ENCODE measurements around the gene LEAP2. TPM values are rescaled to one million over a fixed set of nuclear protein-coding genes. Genes with fewer than 3 reads are reported as not detected.

LEAP2 gene
- total RNA-seq, 2 experiments from 2014 or later: 2.5 to 3.1 TPM

- Mint-ChIP-seq H3K4me3 (peak within 1 kb of the TSS; percentile 70), H3K27ac (no peak within 1 kb of the TSS), H3K4me1 (peaks cover 2% of the 10 kb centered on the region), H3K9me3 (ENCODE audit: low read depth) (no peaks in the 10 kb centered on the region), H3K27me3 (peaks cover 35% of the 10 kb centered on the region), H3K36me3 (ENCODE audit: low read depth) (no peaks in the 10 kb centered on the region)
- ChIA-PET POLR2A (interaction anchor here (0.5 kb wide), 1 partner anchor 238 kb away, joined by 10 read pairs; no protein-coding TSS in a partner anchor), CTCF (interaction anchor here (0.5 to 5.3 kb wide), 12 partner anchors 11 to 916 kb away, joined by 3 to 50 read pairs (median 4); partner anchors contain the start of genes GDF9 and UQCRQ)
- DNase-seq (peak; percentile 53), ATAC-seq (peak; percentile 35)
- intact Hi-C loops (cut with DNase I, micrococcal nuclease): loop anchor here (1.0 kb wide), 2 partner anchors 36 to 53 kb away; partner anchors contain the start of genes GDF9 (in 2 of the 2) and UQCRQ (in 2 of the 2)
These were observed 42.9 kb upstream of the LEAP2 start, which contains the start of gene SHROOM1 for GRCh38 chr5:132830436-132831094. Gene SHROOM1 (minus strand): TSS chr5:132830647. CDS start chr5:132826140, 4,507 bp downstream.

- Mint-ChIP-seq H3K36me3 (ENCODE audit: low read depth) (no peaks in the 10 kb centered on the region), H3K27ac (no peak overlapping the region), H3K4me3 (peak overlapping the region; percentile 61), H3K9me3 (ENCODE audit: low read depth) (no peaks in the 10 kb centered on the region), H3K4me1 (peaks cover 2% of the 10 kb centered on the region), H3K27me3 (peaks cover 32% of the 10 kb centered on the region)
- DNase-seq (no peak), ATAC-seq (no peak)
- intact Hi-C loops (cut with DNase I, micrococcal nuclease): no loop called here
- ChIA-PET POLR2A (no interaction called here), CTCF (interaction anchor here (0.6 to 5.3 kb wide), 7 partner anchors 12 to 417 kb away, joined by 3 to 50 read pairs (median 3); no protein-coding TSS in a partner anchor)
These were observed 42.2 kb upstream of the LEAP2 start for GRCh38 chr5:132831095-132831860.

DNA sequence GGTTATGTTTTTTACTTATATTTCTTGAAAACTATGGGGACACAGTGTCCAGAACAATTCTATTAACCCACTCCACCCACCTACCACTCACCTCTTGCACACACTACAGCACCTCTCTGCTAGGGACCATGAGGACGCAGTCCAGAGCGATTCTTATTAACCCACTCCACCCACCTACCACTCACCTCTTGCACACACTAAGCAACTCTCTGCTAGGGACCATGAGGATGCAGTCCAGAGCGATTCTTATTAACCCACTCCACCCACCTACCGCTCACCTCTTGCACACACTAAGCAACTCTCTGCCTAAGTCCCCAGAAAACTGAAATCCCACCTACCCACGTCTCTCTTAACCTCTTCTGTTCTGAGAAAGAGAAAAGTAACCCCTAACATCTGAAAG is 40.9 kb upstream of the LEAP2 start:
- H3K4me1 Mint-ChIP-seq: peaks cover 2% of the 10 kb centered on the region
- POLR2A ChIA-PET: interaction anchor here (0.7 kb wide), 1 partner anchor 219 kb away, joined by 3 read pairs; the partner anchor contains the start of gene HSPA4
- no peaks in the 10 kb centered on the region for H3K36me3 Mint-ChIP-seq (ENCODE audit: low read depth)
- H3K9me3 Mint-ChIP-seq (ENCODE audit: low read depth): no peaks in the 10 kb centered on the region
- H3K27ac Mint-ChIP-seq: no peak overlapping the region
- ATAC-seq (no peak), DNase-seq (no peak)
- peaks cover 19% of the 10 kb centered on the region for H3K27me3 Mint-ChIP-seq
- intact Hi-C loops (cut with DNase I, micrococcal nuclease): no loop called here
- CTCF ChIA-PET: interaction anchor here (1.3 to 1.6 kb wide), 2 partner anchors 12 to 22 kb away, joined by 5 to 6 read pairs; no protein-coding TSS in a partner anchor
- H3K4me3 Mint-ChIP-seq: no peak overlapping the region

DNA sequence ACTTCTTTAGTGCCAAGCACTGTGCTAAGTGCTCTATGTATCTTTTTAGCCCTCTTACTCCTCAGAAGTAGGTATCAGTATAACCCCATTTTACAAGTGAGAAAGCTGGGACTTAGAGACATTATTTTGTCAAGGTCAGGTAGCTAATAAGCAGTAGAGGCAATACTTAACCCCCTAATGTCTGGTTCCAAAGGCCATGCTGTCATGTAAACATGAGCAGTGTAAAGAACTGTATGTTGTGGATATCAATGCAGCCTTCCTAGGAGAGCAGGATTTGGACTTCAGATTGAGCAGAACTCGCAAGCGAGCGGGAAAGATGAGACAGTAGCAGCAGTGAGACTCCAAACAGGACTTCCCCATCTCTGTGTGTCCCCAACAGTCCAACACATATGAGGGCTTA is 39.4 kb upstream of the LEAP2 start:
- POLR2A ChIA-PET: no interaction called here
- ATAC-seq: no peak
- no peaks in the 10 kb centered on the region for H3K9me3 Mint-ChIP-seq (ENCODE audit: low read depth)
- no peaks in the 10 kb centered on the region for H3K36me3 Mint-ChIP-seq (ENCODE audit: low read depth)
- CTCF ChIA-PET: interaction anchor here (0.6 to 2.5 kb wide), 9 partner anchors 8 to 237 kb away, joined by 3 to 7 read pairs (median 3); no protein-coding TSS in a partner anchor
- DNase-seq: no peak
- peaks cover 2% of the 10 kb centered on the region for H3K4me1 Mint-ChIP-seq
- intact Hi-C loops (cut with DNase I, micrococcal nuclease): no loop called here
- no peak overlapping the region for H3K27ac Mint-ChIP-seq
- H3K4me3 Mint-ChIP-seq: no peak overlapping the region
- H3K27me3 Mint-ChIP-seq: peaks cover 14% of the 10 kb centered on the region

GRCh38 chr5:132836852-132837251 is 36.6 kb upstream of the LEAP2 start:
- no peaks in the 10 kb centered on the region for H3K9me3 Mint-ChIP-seq (ENCODE audit: low read depth)
- no peaks in the 10 kb centered on the region for H3K4me1 Mint-ChIP-seq
- POLR2A ChIA-PET: no interaction called here
- no peak for ATAC-seq
- H3K36me3 Mint-ChIP-seq (ENCODE audit: low read depth): no peaks in the 10 kb centered on the region
- DNase-seq: no peak
- CTCF ChIA-PET: interaction anchor here (0.6 to 1.0 kb wide), 2 partner anchors 17 to 505 kb away, joined by 3 to 4 read pairs; no protein-coding TSS in a partner anchor
- H3K27me3 Mint-ChIP-seq: peaks cover 3% of the 10 kb centered on the region
- intact Hi-C loops (cut with DNase I, micrococcal nuclease): no loop called here
- no peak overlapping the region for H3K4me3 Mint-ChIP-seq
- H3K27ac Mint-ChIP-seq: no peak overlapping the region

DNA sequence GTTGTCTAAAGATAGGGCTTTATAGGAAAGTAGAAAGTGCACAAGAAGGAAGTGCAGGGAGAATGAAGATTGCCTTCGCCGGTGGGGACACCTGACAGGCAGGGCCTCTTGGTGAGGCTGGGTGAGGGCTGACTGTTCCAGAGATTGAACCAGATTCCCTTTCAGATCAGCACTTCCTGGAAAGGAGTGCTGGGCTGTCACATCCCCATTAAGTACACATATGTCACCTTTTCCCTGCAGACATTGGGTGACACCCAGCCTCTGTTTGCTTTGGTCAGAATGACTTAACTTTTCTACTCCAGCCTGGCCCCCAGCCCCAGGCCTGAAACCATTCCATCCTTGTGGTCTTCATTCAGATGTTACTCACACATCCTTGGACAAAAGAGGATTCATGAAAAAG is 35.6 kb upstream of the LEAP2 start:
- Mint-ChIP-seq H3K27ac (no peak overlapping the region), H3K9me3 (ENCODE audit: low read depth) (no peaks in the 10 kb centered on the region), H3K36me3 (ENCODE audit: low read depth) (no peaks in the 10 kb centered on the region), H3K4me3 (no peak overlapping the region), H3K27me3 (no peaks in the 10 kb centered on the region), H3K4me1 (no peaks in the 10 kb centered on the region)
- DNase-seq: no peak
- intact Hi-C loops (cut with DNase I, micrococcal nuclease): no loop called here
- POLR2A ChIA-PET: no interaction called here
- no peak for ATAC-seq
- CTCF ChIA-PET: interaction anchor here (1.2 to 1.5 kb wide), 2 partner anchors 10 to 13 kb away, joined by 3 read pairs; no protein-coding TSS in a partner anchor

DNA sequence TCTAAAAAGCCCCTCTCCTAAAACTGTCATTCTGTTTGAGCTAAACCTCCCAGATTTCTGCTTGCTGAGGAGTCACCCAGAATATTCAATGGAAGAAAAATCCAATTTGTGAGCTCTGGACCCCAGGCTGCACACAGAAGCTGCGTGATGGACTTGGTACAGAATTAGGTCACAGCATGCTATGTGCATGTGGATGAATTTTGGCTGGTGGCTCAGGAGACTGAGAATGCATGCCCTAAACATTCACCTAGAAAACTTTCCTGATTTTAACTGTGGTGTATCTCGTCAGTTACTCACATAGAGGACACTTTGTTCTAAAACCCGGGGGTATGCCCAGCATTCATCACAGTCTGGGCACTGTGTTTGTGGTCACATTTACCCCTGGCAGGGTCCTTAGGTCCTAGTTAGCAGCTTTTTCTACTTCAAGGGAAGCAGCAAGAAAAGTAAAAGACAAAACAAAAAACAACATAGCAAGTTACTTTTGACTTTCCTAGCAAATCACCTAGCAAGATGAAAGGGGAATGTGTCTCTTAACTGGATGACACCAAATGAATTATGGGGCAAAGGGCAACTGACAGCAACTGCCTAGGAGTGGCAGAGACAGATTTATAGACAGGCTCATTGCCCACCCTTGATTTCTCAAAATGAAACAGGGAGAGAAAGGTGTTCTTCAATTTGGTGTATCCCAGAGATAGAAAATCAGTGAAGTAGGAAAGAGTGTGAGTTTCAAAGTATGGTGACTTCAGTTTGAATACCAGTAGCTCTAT is 34.8 kb upstream of the LEAP2 start:
- H3K27me3 Mint-ChIP-seq: no peaks in the 10 kb centered on the region
- ATAC-seq: no peak
- intact Hi-C loops (cut with DNase I, micrococcal nuclease): no loop called here
- no peak for DNase-seq
- no peak overlapping the region for H3K4me3 Mint-ChIP-seq
- no peak overlapping the region for H3K27ac Mint-ChIP-seq
- H3K9me3 Mint-ChIP-seq (ENCODE audit: low read depth): no peaks in the 10 kb centered on the region
- no peaks in the 10 kb centered on the region for H3K4me1 Mint-ChIP-seq
- ChIA-PET POLR2A (no interaction called here), CTCF (interaction anchor here (0.5 to 1.5 kb wide), 4 partner anchors 11 to 81 kb away, joined by 3 to 5 read pairs (median 3); no protein-coding TSS in a partner anchor)
- H3K36me3 Mint-ChIP-seq (ENCODE audit: low read depth): no peaks in the 10 kb centered on the region

- CTCF ChIA-PET: interaction anchor here (0.7 to 1.5 kb wide), 2 partner anchors 12 to 24 kb away, joined by 3 read pairs; no protein-coding TSS in a partner anchor
These were observed 33.8 kb upstream of the LEAP2 start for GRCh38 chr5:132839426-132840301.

GRCh38 chr5:132840313-132840712 is 33.2 kb upstream of the LEAP2 start:
- no peaks in the 10 kb centered on the region for H3K4me1 Mint-ChIP-seq
- POLR2A ChIA-PET: no interaction called here
- no peaks in the 10 kb centered on the region for H3K9me3 Mint-ChIP-seq (ENCODE audit: low read depth)
- no peaks in the 10 kb centered on the region for H3K36me3 Mint-ChIP-seq (ENCODE audit: low read depth)
- ATAC-seq: no peak
- DNase-seq: no peak
- intact Hi-C loops (cut with DNase I, micrococcal nuclease): no loop called here
- CTCF ChIA-PET: no interaction called here
- no peak overlapping the region for H3K4me3 Mint-ChIP-seq
- H3K27ac Mint-ChIP-seq: no peak overlapping the region
- no peaks in the 10 kb centered on the region for H3K27me3 Mint-ChIP-seq

More at GRCh38 chr5:132839426-132840301, 33.8 kb upstream of the LEAP2 start:
- Mint-ChIP-seq H3K9me3 (ENCODE audit: low read depth) (no peaks in the 10 kb centered on the region), H3K36me3 (ENCODE audit: low read depth) (no peaks in the 10 kb centered on the region), H3K4me1 (no peaks in the 10 kb centered on the region), H3K27ac (no peak overlapping the region), H3K4me3 (no peak overlapping the region), H3K27me3 (no peaks in the 10 kb centered on the region)
- POLR2A ChIA-PET: no interaction called here
- ATAC-seq: no peak
- intact Hi-C loops (cut with DNase I, micrococcal nuclease): no loop called here
- DNase-seq: no peak

DNA sequence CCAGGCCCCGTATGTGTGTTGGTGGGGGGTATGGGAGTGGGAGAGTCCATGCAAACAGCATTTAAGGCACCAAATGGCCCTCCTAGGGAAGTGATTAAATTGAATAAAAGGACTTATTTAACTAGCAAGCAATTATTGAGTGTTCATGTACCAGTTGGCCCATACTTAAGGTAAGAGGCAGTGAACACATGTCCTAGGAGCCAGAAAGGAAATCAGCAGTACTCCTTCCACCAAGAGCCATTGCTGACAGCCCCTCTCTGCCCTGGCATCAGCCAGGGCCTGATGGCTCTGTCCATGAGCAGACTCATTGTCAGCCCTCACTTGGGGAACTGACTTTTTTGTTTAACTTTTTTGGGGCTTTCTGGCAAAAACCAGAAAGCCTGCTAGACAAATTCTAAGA is 32.6 kb upstream of the LEAP2 start:
- Mint-ChIP-seq H3K27ac (no peak overlapping the region), H3K27me3 (no peaks in the 10 kb centered on the region), H3K36me3 (ENCODE audit: low read depth) (no peaks in the 10 kb centered on the region), H3K4me3 (no peak overlapping the region), H3K4me1 (no peaks in the 10 kb centered on the region), H3K9me3 (ENCODE audit: low read depth) (no peaks in the 10 kb centered on the region)
- DNase-seq: no peak
- no peak for ATAC-seq
- CTCF ChIA-PET: no interaction called here
- POLR2A ChIA-PET: no interaction called here
- intact Hi-C loops (cut with DNase I, micrococcal nuclease): no loop called here

All from activated CD4-positive, alpha-beta T cell treated with anti-CD3 and anti-CD28 coated beads for 36 hours (primary cell).